GM19468 (cell line): ENCODE data around the gene PRSS50.

ENCODE experiments used
- ATAC-seq: cut with Tn5 transposase; IDR thresholded peaks from one replicate; pipeline ENCODE4 v1.9.1; 2021; ENCODE audit warnings: mild to moderate bottlenecking, moderate library complexity, moderate number of reproducible peaks; ENCODE audit not compliant: unreplicated experiment; ENCODE audit errors: extremely low read depth

PRSS50 gene

GRCh38 chr3:46693892-46694226 is 23.8 kb downstream of the PRSS50 start:
- no peak for ATAC-seq

- no peak for ATAC-seq
Measured at GRCh38 chr3:46693038-46693891, 24.4 kb downstream of the PRSS50 start, which contains the start of gene ALS2CL. TSS of gene ALS2CL (minus strand) at chr3:46693679. CDS start at chr3:46689440, 4,239 bp downstream.

- ATAC-seq: no peak
Measured at GRCh38 chr3:46692566-46692990, 25.1 kb downstream of the PRSS50 start.

- no peak for ATAC-seq
Measured at GRCh38 chr3:46690798-46691197, 26.9 kb downstream of the PRSS50 start.

- ATAC-seq: no peak
Measured at GRCh38 chr3:46685446-46685845, 32.2 kb downstream of the PRSS50 start.

GRCh38 chr3:46684891-46685290 is 32.8 kb downstream of the PRSS50 start:
- no peak for ATAC-seq

GRCh38 chr3:46682974-46683373 is 34.7 kb downstream of the PRSS50 start:
- ATAC-seq: no peak

GRCh38 chr3:46681856-46682540 is 35.7 kb downstream of the PRSS50 start:
- no peak for ATAC-seq

- no peak for ATAC-seq
Measured at GRCh38 chr3:46681387-46681786, 36.3 kb downstream of the PRSS50 start.

GRCh38 chr3:46680298-46680826 is 37.3 kb downstream of the PRSS50 start:
- no peak for ATAC-seq

- ATAC-seq: no peak
Measured at GRCh38 chr3:46679681-46680080, 38.0 kb downstream of the PRSS50 start.

GRCh38 chr3:46678280-46678679 is 39.4 kb downstream of the PRSS50 start:
- ATAC-seq: no peak

- no peak for ATAC-seq
Measured at GRCh38 chr3:46677411-46677726, 40.3 kb downstream of the PRSS50 start.

GRCh38 chr3:46676601-46677410 is 40.9 kb downstream of the PRSS50 start:
- ATAC-seq: no peak

GRCh38 chr3:46675843-46676567 is 41.7 kb downstream of the PRSS50 start:
- no peak for ATAC-seq

GRCh38 chr3:46675426-46675825 is 42.2 kb downstream of the PRSS50 start:
- no peak for ATAC-seq

GRCh38 chr3:46674031-46674845 is 43.4 kb downstream of the PRSS50 start:
- ATAC-seq: no peak

- no peak for ATAC-seq
Measured at GRCh38 chr3:46673151-46674030, 44.3 kb downstream of the PRSS50 start.
